Measurements from ENCODE around the gene MSX2. TPM values are rescaled to one million over a fixed set of nuclear protein-coding genes. Genes with fewer than 3 reads are reported as not detected.

MSX2 gene
- total RNA-seq, 1 donor, result 2.2 TPM

DNA sequence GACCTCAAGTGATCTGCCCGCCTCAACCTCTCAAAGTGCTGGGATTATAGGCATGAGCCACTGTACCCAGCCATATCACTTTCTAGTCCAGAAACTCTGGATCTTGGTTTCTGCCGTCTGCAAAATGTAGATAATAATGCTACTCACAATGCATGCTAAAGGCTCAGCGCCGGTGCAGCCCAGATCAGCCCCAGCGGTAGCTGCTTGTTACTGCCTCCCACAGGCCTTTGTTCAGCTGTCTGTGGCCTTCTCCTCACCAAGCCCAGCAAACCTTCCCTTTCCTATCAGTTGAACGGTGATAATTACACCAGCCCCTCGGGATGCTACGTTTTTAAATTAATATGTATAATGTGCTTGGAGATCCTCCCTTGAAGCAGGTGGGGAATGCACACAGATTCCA, 26.2 kb upstream of the MSX2 start:
- H3K27me3 ChIP-seq (ENCODE audit: insufficient read depth, low read length), result no peaks in the 10 kb centered on the region
- no peak overlapping the region for H3K27ac ChIP-seq (ENCODE audit: low read depth, low read length)
- H3K9me3 ChIP-seq (ENCODE audit: low read depth, low read length), result no peaks in the 10 kb centered on the region
- no peak overlapping the region for H3K4me2 ChIP-seq (ENCODE audit: insufficient read depth, low read length)
- no peak for DNase-seq (ENCODE audit: insufficient read length, low spot score, missing footprints)
- no peaks in the 10 kb centered on the region for H3K4me1 ChIP-seq (ENCODE audit: insufficient read depth, low read length)
- no peak overlapping the region for H3K4me3 ChIP-seq (ENCODE audit: insufficient read depth, low read length)
- TF ChIP-seq, protein P1, sequence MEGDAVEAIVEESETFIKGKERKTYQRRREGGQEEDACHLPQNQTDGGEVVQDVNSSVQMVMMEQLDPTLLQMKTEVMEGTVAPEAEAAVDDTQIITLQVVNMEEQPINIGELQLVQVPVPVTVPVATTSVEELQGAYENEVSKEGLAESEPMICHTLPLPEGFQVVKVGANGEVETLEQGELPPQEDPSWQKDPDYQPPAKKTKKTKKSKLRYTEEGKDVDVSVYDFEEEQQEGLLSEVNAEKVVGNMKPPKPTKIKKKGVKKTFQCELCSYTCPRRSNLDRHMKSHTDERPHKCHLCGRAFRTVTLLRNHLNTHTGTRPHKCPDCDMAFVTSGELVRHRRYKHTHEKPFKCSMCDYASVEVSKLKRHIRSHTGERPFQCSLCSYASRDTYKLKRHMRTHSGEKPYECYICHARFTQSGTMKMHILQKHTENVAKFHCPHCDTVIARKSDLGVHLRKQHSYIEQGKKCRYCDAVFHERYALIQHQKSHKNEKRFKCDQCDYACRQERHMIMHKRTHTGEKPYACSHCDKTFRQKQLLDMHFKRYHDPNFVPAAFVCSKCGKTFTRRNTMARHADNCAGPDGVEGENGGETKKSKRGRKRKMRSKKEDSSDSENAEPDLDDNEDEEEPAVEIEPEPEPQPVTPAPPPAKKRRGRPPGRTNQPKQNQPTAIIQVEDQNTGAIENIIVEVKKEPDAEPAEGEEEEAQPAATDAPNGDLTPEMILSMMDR (IDR thresholded peaks at IDR 0.05; ENCODE audit: extremely low read depth, low read depth, low read length), result no peak
- no peaks in the 10 kb centered on the region for H3K79me2 ChIP-seq (ENCODE audit: insufficient read depth, low read length)
- no peaks in the 10 kb centered on the region for H4K20me1 ChIP-seq (ENCODE audit: insufficient read depth, low read length)
- no peaks in the 10 kb centered on the region for H3K36me3 ChIP-seq (ENCODE audit: insufficient read depth, low read length)
- H2AFZ ChIP-seq (ENCODE audit: low read length), result no peak overlapping the region

DNA sequence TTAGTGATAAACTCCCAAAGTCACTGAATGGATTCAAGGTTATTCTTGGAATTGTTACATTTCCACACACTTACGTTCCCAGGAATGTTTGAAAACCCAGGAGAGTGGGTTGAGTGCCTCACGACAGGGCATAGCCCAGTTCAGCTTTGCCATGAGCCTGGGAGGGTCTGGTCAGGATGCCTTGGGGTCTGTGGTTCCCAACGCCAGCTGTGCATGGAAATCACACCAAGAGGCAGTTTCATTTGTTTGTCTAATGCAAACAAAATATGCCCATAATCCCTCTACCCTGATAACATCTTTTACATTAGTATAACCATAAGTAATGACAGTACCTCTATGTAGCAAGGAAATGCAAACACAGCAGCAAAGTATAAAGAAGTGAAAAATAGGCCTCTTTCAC, 25.3 kb upstream of the MSX2 start:
- H2AFZ ChIP-seq (ENCODE audit: low read length), result no peak overlapping the region
- H4K20me1 ChIP-seq (ENCODE audit: insufficient read depth, low read length), result no peaks in the 10 kb centered on the region
- no peak overlapping the region for H3K27ac ChIP-seq (ENCODE audit: low read depth, low read length)
- DNase-seq (ENCODE audit: insufficient read length, low spot score, missing footprints), result no peak
- no peaks in the 10 kb centered on the region for H3K36me3 ChIP-seq (ENCODE audit: insufficient read depth, low read length)
- no peaks in the 10 kb centered on the region for H3K4me1 ChIP-seq (ENCODE audit: insufficient read depth, low read length)
- H3K4me2 ChIP-seq (ENCODE audit: insufficient read depth, low read length), result no peak overlapping the region
- no peaks in the 10 kb centered on the region for H3K9me3 ChIP-seq (ENCODE audit: low read depth, low read length)
- TF ChIP-seq, protein P1 (IDR thresholded peaks at IDR 0.05; ENCODE audit: extremely low read depth, low read depth, low read length), result no peak
- no peak overlapping the region for H3K4me3 ChIP-seq (ENCODE audit: insufficient read depth, low read length)
- no peaks in the 10 kb centered on the region for H3K27me3 ChIP-seq (ENCODE audit: insufficient read depth, low read length)
- no peaks in the 10 kb centered on the region for H3K79me2 ChIP-seq (ENCODE audit: insufficient read depth, low read length)

DNA sequence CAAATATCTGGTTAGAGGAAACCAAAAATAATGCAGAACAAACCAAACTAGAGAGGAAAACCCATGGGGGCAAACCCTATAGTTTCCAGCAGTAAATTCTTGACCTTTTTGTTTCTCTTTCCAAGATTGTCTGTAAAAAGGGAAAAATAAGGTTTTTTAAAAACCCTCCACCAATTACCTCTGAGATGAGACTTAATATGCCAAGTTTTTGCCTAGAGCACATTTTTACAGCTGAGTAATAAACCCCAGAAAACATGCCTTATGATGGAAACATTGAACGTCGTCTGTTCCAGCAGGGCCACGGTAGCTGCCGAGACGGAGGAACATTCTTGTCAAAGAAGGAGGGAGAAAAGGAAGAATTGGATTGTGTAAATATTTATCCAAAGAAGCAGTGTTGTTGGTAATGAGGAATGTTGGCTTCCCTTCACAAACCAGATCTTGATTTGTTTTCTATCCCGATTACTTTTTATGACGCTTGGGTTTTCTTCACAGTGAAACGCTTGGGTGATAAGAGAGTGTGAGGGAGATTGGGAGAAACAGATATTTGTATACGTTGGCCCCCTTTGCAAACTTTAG, 17.3 kb upstream of the MSX2 start:
- Histone ChIP-seq H2AFZ (ENCODE audit: low read length) (no peak overlapping the region), H3K9me3 (ENCODE audit: low read depth, low read length) (no peaks in the 10 kb centered on the region), H3K4me3 (ENCODE audit: insufficient read depth, low read length) (no peak overlapping the region), H3K27ac (ENCODE audit: low read depth, low read length) (no peak overlapping the region), H3K36me3 (ENCODE audit: insufficient read depth, low read length) (no peaks in the 10 kb centered on the region), H3K4me1 (ENCODE audit: insufficient read depth, low read length) (no peaks in the 10 kb centered on the region), H3K4me2 (ENCODE audit: insufficient read depth, low read length) (no peak overlapping the region), H4K20me1 (ENCODE audit: insufficient read depth, low read length) (no peaks in the 10 kb centered on the region), H3K27me3 (ENCODE audit: insufficient read depth, low read length) (no peaks in the 10 kb centered on the region), H3K79me2 (ENCODE audit: insufficient read depth, low read length) (no peaks in the 10 kb centered on the region)
- DNase-seq (ENCODE audit: insufficient read length, low spot score, missing footprints), result no peak
- TF ChIP-seq, protein P1 (IDR thresholded peaks at IDR 0.05; ENCODE audit: extremely low read depth, low read depth, low read length), result no peak

DNA sequence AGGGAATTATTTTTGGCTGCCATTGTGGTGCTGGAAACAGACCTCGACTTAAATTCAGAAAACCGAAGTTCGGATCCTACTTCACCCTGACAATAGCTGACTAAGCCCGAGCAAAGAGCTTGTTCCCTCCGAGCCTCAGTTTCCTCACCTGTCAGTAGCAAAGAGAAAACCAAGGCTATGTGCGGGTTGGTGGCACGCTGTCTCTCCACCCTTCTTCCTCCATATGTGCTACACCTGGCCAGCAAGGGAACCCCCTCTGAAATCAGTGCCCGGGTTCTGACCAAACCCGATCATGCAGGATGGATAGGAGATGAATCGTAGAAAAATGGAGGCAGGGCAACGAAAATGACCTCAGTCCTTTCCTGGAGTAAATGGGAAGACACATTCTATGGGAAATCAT, 16.7 kb upstream of the MSX2 start:
- Histone ChIP-seq H3K36me3 (ENCODE audit: insufficient read depth, low read length) (no peaks in the 10 kb centered on the region), H3K27ac (ENCODE audit: low read depth, low read length) (no peak overlapping the region), H3K9me3 (ENCODE audit: low read depth, low read length) (no peaks in the 10 kb centered on the region), H3K4me3 (ENCODE audit: insufficient read depth, low read length) (no peak overlapping the region), H2AFZ (ENCODE audit: low read length) (no peak overlapping the region), H3K4me2 (ENCODE audit: insufficient read depth, low read length) (no peak overlapping the region), H3K4me1 (ENCODE audit: insufficient read depth, low read length) (no peaks in the 10 kb centered on the region), H3K27me3 (ENCODE audit: insufficient read depth, low read length) (no peaks in the 10 kb centered on the region), H3K79me2 (ENCODE audit: insufficient read depth, low read length) (no peaks in the 10 kb centered on the region), H4K20me1 (ENCODE audit: insufficient read depth, low read length) (no peaks in the 10 kb centered on the region)
- no peak for DNase-seq (ENCODE audit: insufficient read length, low spot score, missing footprints)
- TF ChIP-seq, protein P1 (IDR thresholded peaks at IDR 0.05; ENCODE audit: extremely low read depth, low read depth, low read length), result no peak

Measured in osteoblast (primary cell).